ENCODE data around the gene ACVRL1. TPM values are rescaled to one million over a fixed set of nuclear protein-coding genes. Genes with fewer than 3 reads are reported as not detected.
A peak's percentile ranks its signal among the peaks of the same experiment; 100 is the strongest.

Gene ACVRL1
- total RNA-seq, 1 donor, result 10.8 TPM

DNA sequence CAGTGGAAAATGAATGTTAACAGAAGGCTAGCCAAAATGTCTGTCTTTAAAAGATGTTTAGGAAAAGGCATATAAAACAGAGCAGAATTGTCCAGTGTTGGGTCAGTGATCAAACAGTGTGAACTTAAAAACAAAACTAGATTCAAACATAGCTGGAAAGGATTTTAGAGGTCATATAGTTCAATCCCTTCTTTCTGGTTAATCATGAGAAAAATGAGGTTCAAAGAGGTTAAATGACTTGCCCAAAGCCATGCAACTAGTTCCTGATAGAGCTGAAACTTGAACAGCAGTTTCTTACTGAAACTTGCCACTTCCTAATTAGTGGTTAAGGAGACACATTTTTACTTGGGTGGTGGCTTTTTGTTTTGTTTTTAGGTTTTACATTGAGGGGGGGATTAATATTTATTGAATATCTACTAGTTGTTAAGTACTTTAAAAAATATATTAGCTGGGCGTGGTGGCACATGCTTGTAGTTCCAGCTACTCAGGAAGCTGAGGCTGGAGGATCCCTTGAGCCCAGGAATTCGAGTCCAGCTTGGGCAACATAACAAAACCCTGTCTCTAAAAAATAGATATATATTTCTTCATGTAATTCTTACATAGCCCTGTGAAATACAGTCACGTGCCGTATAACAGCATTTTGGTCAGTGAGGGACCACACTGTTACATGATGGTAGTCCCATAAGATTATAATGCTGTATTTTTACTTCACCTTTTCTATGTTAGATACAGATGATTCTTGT, 64.5 kb downstream of the ACVRL1 start:
- TF ChIP-seq, protein P1, sequence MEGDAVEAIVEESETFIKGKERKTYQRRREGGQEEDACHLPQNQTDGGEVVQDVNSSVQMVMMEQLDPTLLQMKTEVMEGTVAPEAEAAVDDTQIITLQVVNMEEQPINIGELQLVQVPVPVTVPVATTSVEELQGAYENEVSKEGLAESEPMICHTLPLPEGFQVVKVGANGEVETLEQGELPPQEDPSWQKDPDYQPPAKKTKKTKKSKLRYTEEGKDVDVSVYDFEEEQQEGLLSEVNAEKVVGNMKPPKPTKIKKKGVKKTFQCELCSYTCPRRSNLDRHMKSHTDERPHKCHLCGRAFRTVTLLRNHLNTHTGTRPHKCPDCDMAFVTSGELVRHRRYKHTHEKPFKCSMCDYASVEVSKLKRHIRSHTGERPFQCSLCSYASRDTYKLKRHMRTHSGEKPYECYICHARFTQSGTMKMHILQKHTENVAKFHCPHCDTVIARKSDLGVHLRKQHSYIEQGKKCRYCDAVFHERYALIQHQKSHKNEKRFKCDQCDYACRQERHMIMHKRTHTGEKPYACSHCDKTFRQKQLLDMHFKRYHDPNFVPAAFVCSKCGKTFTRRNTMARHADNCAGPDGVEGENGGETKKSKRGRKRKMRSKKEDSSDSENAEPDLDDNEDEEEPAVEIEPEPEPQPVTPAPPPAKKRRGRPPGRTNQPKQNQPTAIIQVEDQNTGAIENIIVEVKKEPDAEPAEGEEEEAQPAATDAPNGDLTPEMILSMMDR (IDR thresholded peaks at IDR 0.05; ENCODE audit: insufficient read depth, low read depth, low read length), result no peak
- DNase-seq (ENCODE audit: low read depth), result peak; percentile 54
- H3K4me3 ChIP-seq (ENCODE audit: low read depth, low read length), result no peak overlapping the region

DNA sequence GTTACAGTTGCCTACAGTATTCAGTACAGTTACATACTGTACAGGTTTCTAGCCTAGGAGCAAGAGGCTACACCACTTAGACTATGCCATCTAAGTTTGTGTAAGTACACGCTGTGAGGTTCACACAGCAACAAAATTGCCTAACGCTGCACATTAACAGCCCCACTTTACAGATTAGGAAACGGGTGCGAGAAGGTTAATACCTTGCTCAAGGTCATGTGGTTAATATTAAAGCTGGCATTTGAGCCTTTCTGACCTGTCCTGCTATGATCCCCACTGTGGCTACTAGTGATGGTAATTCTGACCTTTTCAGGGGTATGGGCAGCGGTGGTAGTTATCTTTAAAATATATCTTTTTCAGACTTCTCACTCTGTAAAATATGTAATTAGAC, 65.1 kb downstream of the ACVRL1 start:
- no peak overlapping the region for H3K4me3 ChIP-seq (ENCODE audit: low read depth, low read length)
- TF ChIP-seq, protein P1 (IDR thresholded peaks at IDR 0.05; ENCODE audit: insufficient read depth, low read depth, low read length), result no peak
- DNase-seq (ENCODE audit: low read depth), result peak; percentile 68

DNA sequence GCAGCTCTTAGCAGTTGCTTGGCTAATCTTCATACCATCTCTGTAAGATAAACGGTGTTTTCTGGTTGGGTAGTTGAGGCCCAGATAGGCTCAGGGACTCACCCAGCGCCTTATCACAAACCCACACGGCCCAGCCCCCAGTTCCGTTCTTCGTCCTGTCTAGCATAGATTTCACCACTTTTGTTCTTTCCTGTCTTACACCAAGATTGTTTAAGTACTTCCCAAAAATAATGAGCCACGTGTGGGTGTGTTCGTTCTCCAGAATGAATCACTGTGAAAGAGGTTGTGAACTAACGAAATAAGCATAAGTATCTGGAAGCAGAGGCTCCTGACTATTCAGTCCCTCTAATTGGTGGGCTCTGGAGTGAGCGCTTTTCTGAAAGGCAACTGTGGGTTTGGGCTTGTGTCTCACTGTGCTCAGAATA, 65.6 kb downstream of the ACVRL1 start:
- H3K4me3 ChIP-seq (ENCODE audit: low read depth, low read length), result no peak overlapping the region
- DNase-seq (ENCODE audit: low read depth), result peak; percentile 97
- TF ChIP-seq, protein P1 (IDR thresholded peaks at IDR 0.05; ENCODE audit: insufficient read depth, low read depth, low read length), result no peak

Other genes starting within 250 kb of the ACVRL1 start
- gene FIGNL2, start 58.8 kb upstream of the ACVRL1 start, total RNA-seq, result under 0.01 and 0.32 TPM in 2 replicates
- gene ANKRD33, start 19.4 kb upstream of the ACVRL1 start, total RNA-seq, result not detected in 2 replicates
- gene ACVR1B, start 44.2 kb downstream of the ACVRL1 start, total RNA-seq, result 6.4 and 6.5 TPM in 2 replicates
- 2.2 and 7.7 TPM in 2 replicates for gene TAMALIN, start 99.4 kb downstream of the ACVRL1 start, total RNA-seq
- 2.2 and 2.9 TPM in 2 replicates for gene NR4A1, start 143.9 kb downstream of the ACVRL1 start, total RNA-seq
- gene ATG101, start 162.5 kb downstream of the ACVRL1 start, total RNA-seq, result 70.0 and 71.8 TPM in 2 replicates
- gene SMIM41, start 172.2 kb downstream of the ACVRL1 start, total RNA-seq, result 0.32 and 0.43 TPM in 2 replicates